Endothelial cell of umbilical vein (primary cell): ENCODE measurements around the gene PHLDB2.

Experiments used
- EZH2 ChIP-seq: IDR thresholded peaks from 2 replicates; pipeline ENCODE4 v1.6.1; 2012; ENCODE audit warnings: borderline replicate concordance, low read depth, mild to moderate bottlenecking, moderate library complexity, low read length, inconsistent platforms; ENCODE audit not compliant: severe bottlenecking
- FOS ChIP-seq: IDR thresholded peaks from 2 replicates; pipeline ENCODE4 v1.6.1; 2011; ENCODE audit warnings: mild to moderate bottlenecking, low read length, moderate library complexity, borderline replicate concordance; ENCODE audit not compliant: insufficient read depth
- GATA2 ChIP-seq: IDR thresholded peaks from 2 replicates; pipeline ENCODE4 v1.7.0; 2011; ENCODE audit warnings: low read depth, mild to moderate bottlenecking, moderate library complexity, mixed read lengths, low read length; ENCODE audit not compliant: insufficient read length, insufficient read depth
- JUN ChIP-seq: IDR thresholded peaks from 2 replicates; pipeline ENCODE4 v1.6.1; 2011; ENCODE audit warnings: borderline replicate concordance, low read depth; ENCODE audit not compliant: insufficient read length, insufficient read depth
- POLR2A ChIP-seq: IDR thresholded peaks from 2 replicates; pipeline ENCODE4 v1.6.1; 2012; ENCODE audit warnings: low read depth, mild to moderate bottlenecking, control low read depth, low read length
- POLR2AphosphoS5 ChIP-seq: IDR thresholded peaks from 2 replicates; pipeline ENCODE4 v1.6.1; 2012; ENCODE audit warnings: low read depth, mild to moderate bottlenecking, control low read depth, low read length, moderate library complexity; ENCODE audit not compliant: insufficient read depth
- TF ChIP-seq, protein P1 (sequence below), 2 donors: IDR thresholded peaks; 1 replicate in 1 of 2; 2 replicates in 1 of 2; pipeline ENCODE4 v1.5.1; 2011; ENCODE audit warnings: low read length in 2 of 2, mild to moderate bottlenecking in 2 of 2, moderate library complexity in 2 of 2, control low read depth in 1 of 2, inconsistent platforms in 1 of 2, low read depth in 1 of 2; ENCODE audit not compliant: insufficient read depth in 1 of 2; ENCODE audit errors: extremely low read depth in 1 of 2
- TF ChIP-seq, protein P2 (sequence below): IDR thresholded peaks from 2 replicates; pipeline ENCODE4 v1.6.1; 2011; ENCODE audit not compliant: insufficient read depth, insufficient read length

DNA sequence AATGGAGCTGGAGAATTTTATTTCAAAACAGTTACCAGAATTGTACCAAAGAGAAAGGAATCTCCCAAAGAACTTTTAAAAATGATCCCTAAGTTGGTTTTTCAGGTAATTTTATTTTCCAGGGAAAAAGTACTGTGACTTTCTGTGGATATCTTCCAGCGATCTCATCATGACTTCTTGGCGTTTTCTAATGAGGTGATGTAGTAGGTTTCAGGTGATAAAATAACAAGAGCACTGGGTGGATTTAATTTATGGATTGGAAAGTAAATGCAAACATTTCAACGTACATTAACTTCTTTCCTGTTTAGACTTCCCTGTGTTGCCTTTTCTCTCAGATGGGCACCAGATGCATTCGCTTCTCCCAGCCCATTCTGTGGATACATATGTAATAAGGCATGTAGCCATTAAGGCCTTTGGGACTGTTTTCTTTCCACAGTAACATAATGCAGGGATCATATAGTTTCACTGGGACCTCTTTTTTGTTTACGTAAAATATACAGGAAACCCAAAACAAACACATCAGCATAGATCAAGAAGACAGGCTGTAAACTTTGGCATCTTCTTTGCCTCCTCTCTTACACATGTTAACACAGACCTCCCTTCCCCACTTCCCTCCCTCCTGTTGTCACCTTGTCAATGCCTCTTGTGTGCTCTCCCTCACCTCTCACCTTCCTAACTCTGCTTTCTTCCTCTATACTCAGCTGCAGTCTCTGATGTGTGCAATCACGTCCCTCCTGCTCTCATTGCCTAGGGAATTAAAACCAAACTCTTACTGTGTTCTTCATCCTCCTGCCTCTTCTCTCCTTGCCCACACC lies 13.0 kb downstream of the PHLDB2 start:
- TF ChIP-seq EZH2, result no peak
- TF ChIP-seq, protein P1, sequence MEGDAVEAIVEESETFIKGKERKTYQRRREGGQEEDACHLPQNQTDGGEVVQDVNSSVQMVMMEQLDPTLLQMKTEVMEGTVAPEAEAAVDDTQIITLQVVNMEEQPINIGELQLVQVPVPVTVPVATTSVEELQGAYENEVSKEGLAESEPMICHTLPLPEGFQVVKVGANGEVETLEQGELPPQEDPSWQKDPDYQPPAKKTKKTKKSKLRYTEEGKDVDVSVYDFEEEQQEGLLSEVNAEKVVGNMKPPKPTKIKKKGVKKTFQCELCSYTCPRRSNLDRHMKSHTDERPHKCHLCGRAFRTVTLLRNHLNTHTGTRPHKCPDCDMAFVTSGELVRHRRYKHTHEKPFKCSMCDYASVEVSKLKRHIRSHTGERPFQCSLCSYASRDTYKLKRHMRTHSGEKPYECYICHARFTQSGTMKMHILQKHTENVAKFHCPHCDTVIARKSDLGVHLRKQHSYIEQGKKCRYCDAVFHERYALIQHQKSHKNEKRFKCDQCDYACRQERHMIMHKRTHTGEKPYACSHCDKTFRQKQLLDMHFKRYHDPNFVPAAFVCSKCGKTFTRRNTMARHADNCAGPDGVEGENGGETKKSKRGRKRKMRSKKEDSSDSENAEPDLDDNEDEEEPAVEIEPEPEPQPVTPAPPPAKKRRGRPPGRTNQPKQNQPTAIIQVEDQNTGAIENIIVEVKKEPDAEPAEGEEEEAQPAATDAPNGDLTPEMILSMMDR (IDR thresholded peaks at IDR 0.05; ENCODE audit: extremely low read depth in 1 of 2, insufficient read depth in 1 of 2, low read depth in 1 of 2, low read length in 2 of 2), result no peak
- TF ChIP-seq POLR2AphosphoS5, result no peak
- no peak for TF ChIP-seq POLR2A
- TF ChIP-seq GATA2, result no peak
- TF ChIP-seq JUN, result no peak
- no peak for TF ChIP-seq FOS
- TF ChIP-seq, protein P2, sequence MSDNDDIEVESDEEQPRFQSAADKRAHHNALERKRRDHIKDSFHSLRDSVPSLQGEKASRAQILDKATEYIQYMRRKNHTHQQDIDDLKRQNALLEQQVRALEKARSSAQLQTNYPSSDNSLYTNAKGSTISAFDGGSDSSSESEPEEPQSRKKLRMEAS, result no peak
